Measurements from ENCODE around the gene IL1F10.

The IL1F10 gene, protein sequence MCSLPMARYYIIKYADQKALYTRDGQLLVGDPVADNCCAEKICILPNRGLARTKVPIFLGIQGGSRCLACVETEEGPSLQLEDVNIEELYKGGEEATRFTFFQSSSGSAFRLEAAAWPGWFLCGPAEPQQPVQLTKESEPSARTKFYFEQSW

DNA sequence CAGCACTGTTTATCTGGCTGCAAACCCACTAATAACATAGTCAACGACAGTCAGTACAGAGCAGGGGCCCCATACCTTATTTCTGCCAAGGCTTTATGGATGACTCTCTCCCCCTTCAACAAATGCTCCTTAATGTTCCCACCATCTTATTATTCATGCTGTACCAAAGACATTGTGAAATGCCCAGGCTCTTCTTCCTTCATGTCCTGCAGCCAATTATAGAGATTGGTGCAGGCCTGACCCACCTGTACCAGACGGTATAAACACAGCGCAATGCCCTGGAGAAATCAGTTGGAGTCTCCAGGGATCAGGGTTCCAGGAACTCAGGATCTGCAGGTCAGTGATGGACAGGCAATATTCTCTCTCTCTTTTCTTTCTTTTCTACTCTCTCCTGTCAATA lies at the start of gene IL1F10:
IL1F10 (plus strand) TSS at position 290 of the 400 bp plus-strand sequence. CDS start 4,769 bp downstream, outside the sequence.
- DNase-seq, result no peak

DNA sequence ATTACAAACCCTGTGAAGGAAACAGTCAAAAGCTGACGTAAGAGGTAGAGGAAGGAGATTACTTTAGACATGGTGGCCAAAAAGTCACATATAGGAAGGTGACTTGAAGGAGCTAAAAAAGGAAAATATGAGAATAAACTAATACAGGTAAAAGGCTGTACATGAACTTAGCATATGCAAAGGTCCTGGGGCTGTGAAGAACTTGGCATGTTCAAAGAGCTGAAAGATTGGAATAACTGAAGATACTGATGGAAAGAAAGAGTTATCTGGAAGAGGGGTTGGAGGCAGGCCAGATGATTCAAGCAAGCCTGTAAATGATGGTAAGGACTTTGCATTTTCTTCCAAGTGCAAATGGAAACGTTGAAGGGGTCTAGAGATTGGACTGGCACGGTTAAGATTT lies 49.3 kb upstream of the IL1F10 start:
- DNase-seq, result no peak

DNA sequence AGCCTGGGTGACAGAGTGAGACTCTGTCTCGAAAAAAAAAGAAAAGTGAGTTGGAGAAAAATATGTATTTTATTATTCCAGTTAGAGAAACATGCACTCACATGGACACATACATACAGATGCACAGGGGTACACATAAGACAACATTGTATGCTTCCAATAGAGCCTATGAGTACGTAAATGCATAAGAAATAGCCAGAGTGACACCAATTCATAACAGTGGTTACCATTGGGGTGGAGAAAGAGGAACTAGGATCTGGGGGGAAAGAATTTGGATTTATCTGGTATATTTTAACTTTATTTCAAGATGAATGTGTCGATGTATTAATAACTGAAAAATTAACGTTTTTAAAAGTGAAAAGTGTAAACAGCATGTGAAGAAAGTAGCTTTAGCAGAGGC lies 46.5 kb upstream of the IL1F10 start:
- DNase-seq, result no peak

DNA sequence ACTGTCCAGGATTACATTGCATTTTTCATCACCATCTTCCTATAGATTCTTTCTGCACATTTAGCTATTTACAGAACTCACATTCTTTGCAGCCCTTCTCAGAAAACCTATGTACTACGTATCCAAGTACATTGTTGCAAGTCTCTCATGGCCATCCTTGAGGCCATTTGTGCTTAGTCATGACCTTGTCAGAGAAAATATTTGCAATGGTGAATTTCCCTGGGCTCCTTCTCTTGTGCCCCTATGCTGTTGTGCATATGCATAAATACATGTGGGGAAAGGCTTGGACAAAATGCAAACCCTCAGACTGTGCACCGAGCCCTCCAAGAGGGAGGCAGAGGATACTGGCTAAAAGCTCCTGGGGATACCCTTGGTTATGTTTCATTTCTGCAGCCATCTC lies 43.0 kb upstream of the IL1F10 start:
- no peak for DNase-seq

DNA sequence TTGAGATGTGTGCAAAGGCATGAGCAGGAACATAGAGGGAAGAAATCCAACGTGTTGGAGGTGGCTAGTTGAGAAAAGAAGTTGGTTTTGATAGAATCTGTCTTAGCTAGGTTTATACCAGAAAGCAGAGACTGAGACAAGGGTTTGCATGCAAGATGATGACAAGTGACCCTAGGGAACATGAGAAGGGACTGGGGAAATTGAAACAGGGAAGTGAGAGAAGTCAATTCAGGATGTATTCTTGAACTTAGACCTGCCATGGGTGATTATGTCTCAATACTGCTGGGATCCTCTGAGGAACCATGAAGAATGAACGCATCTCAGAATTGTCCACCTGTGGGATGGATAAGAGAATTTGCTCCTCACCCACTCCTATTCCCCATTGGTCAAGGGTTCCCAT lies 42.0 kb upstream of the IL1F10 start:
- no peak for DNase-seq

DNA sequence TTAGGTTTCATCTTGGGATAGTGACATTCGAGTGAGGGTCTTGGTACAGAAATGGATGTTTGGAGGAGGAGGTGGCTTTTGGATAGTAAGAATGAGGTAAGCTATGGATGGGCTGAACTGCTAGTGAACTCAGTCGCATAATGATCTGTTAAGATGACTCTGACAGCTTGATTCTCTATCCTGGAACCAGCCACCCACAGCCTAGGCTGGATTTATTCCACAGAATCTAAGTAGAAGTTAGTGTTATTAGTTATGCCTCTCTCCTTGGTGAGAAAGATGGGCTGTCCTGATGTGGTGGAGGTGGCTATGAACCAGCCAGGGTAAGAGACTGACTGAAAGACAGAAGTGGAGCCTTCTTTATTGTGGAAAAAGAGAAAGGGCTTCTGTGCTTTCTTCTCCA lies 40.1 kb upstream of the IL1F10 start:
- no peak for DNase-seq

DNA sequence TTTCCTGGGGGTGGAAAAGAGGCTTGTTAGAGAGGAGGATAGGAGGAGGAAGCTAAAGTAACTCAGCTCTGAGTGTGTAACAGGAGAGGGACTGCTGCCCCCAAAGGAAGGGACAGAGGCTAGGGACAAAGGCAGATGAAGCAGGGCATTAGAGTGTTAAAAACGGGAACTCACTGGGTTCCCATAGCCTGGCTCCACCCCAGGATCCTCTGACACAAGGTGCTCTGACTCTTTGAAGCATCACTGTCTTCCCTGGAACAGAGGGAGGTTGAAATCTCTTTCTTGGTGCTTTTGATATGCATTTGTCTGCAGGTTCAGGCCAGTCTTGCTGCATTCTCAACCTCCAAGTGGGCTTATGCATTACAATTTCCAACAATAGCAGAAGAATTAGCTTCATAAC lies 39.7 kb upstream of the IL1F10 start:
- no peak for DNase-seq

DNA sequence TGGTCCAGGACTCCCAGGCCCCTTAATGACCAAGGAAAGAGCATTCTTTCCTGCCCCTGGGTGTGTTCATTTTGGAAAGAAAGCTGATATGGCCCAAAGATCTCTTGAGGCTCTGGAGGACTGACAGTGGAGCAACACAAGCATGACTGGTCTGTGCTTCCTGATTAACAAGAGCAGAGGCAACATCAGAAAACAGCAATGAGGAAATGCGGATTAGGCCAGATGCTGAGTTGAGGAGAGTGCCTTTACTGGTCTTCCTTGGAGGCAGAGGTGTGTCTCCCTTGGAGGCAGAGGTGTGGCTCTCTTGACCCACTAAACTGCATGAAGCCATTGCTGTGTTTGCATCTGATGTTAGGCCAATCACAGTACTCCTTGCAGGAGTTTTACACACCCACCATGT lies 35.0 kb upstream of the IL1F10 start:
- no peak for DNase-seq

DNA sequence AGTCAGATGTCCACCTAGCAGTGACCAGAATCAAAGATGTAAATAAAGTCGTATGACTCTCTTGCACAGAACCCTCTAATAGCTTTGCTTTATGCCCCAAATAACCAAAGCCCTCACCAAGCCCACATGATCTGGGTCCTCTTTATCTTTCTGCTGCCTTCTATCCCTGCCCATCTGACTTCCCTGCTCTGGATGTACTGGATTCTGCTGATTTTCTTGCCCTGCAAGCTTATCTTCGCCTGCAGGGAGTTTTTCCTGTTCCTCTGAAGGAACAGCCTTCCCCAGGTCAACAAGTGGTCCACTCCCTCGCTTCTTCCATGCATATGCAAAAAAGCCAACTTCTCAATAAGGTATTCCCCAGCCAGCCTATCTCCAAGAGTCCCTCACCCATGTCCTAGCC lies 33.8 kb upstream of the IL1F10 start:
- no peak for DNase-seq

DNA sequence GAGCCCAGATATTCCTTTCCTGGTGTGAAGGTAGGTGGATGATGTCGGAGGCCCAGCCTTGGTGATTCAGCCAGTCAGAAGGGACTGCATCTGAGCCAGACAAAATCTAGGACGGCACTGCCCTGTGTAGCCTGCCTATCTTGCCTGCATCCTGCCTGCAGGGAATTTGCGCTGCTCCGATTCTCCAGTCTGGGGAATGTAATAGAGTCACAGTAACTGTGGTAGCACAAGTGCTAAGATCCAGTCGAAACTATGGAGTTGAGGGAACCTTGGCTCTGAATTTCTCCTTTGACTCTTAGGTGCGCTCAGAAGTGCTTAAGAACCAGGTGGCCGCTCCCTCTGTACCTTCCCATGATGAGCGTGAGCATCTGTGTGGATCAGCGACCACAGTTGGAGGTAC lies 31.0 kb upstream of the IL1F10 start:
- DNase-seq, result no peak

DNA sequence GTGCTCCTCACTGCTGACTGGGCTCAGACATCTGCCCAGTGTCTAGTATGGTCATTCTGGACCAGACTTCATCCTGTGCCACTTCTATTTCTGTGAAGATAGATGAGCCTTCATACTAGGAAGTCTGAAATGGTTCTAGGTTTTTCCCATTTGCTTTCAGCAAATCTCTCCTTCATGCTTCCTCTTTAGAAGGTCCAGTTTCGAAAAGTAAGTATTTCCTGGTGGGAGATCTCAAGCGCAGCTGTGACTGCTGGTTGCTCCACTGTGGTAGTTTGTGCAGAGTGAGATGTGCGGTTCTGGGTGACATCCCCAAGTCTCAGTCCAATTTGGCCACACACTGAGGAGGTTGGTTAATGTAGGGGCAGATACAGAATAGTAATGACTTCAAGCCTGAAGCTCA lies 29.5 kb upstream of the IL1F10 start:
- no peak for DNase-seq

DNA sequence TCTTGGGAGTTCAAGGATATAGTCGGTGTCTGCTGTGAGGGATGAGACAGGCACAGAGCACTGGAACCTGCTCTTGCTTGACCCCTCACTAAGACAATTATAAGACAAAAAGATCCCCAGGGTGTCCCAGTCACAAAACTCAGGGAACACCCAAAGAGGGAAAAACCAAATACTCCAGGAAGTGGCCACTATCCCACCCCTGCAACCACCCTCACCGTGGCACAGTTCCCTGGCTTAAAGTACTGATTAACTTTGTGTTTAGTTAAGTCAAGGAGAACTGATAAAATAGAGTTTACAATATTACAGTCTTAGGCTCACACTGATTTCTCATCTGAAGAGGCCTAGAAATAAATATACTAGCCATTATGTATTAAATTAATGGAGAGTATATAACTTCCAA lies 28.6 kb upstream of the IL1F10 start:
- no peak for DNase-seq

DNA sequence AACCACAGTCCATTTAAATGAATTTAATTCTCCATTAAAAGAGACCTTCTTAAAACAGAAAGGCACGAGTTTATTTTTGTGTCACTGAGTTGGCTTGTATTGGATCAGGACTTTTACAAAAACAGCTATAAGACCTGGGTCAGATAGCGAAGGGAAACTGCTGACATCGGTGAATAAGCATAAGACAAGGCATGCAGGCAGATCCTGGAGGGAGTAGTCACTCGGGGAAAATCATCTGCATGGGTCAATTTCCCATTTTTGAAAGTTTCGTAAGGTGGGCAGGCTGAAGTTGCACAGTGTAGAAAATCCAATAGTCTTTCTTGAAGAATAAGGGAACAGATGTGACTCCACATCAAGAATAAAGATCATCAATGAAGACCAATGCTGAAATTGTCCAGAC lies 28.1 kb upstream of the IL1F10 start:
- no peak for DNase-seq

DNA sequence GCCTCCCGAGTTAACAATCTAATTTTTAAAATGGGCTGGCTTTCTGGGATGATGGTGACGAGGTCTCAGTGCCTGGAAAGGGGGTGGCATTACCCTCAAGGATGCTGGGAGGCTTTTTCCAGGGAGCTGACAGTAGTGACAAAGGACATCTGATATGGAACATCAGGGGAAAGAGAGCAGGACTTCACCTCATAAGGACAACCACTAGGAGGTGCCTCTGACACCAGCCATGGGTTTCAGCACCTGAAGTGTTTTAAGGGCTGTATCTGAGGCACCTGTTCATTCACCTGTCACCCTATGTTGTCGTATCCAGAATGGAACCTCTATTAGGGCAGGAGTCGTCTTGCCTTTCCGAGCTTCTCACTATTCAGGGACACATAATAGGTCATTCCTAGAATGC lies 25.9 kb upstream of the IL1F10 start:
- DNase-seq, result no peak

DNA sequence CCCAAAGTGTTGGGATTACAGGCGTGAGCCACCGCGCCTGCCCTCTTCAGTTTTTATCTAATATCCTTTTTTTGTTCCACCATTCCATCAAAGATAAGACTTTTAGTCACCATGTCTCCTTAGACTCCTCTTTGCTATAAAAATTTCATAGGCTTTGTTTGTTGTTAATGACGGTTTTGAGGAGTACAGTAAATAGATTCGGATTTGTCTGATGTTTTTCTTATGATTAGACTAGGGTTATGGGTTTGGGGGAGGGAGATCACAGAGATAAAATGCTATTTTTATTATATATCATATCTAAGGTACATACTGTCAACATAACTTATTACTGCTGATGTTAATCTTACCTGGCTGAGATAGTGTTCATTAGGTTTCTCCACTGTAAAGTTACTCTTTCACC lies 21.3 kb upstream of the IL1F10 start:
- no peak for DNase-seq

DNA sequence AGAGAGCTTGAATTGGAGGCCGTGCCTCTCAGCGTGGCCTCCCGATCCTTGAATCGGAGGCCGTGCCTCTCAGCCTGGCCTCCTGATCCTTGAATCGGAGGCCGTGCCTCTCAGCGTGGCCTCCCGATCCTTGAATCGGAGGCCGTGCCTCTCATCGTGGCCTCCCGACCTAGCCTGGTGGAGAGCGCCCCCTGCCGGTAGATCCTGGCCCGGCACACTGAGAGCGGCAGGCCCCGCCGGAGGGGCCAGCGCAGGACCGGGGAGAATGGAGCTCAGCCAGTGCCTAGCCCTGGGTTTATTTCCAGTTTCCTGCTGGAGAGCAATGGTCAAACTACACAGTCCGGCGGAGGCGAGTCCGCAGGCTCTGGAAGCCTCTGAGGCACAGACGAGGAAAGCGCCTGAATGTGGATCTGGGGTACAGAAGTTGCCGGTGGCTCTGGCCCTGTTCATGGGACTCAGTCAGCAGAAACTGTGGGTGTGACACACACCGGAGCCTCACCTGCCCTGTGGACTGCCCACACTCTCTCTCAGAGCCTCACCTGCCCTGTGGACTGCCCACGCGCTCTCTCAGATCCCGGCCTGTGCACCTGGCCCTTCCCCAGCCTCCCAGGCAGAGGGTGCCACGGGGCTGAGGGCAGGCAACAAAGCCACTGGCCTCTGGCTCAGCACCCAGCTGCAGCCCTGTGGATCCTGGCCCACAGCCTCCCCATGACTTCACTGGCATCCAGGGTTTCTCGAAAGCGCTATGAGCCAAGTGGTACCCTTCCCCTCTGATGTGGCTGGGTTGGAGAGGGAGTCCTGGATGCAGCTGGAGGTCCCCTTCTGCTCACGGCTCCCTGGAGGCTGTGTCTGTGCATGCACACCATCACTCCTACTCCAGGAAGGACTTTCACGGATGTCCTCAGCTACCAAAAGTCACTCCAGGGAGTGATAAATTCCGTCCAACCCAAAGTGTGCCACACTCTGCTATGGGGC lies 16.6 kb upstream of the IL1F10 start:
- DNase-seq, result no peak

DNA sequence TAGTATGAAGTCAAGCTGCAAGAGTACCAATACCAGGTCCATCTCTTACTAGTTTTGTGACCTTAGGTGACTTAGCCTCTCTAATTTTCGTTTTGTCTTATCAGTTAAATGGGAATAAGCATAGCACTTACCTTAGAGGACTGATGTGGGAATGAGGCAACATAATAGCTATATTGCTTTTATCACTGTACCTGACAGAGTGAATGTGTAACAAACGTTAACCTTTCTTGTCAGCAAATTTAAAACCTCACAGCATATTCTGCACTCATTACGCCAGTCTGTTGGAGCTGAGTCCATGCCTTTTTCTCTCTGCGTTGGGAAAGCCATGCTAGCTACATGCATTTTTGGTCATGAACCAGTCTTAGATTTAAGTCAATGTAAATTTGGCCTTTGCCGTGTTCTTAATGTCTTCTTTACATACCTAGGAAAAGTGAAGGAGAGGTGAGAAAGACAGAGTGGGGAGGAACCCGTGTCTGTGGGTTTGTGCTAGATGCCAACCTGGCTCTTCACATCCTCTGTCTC lies 15.3 kb upstream of the IL1F10 start, which contains the start of gene IL36B:
IL36B (minus strand) TSS at position 472 of the 522 bp plus-strand sequence.
- no peak for DNase-seq

DNA sequence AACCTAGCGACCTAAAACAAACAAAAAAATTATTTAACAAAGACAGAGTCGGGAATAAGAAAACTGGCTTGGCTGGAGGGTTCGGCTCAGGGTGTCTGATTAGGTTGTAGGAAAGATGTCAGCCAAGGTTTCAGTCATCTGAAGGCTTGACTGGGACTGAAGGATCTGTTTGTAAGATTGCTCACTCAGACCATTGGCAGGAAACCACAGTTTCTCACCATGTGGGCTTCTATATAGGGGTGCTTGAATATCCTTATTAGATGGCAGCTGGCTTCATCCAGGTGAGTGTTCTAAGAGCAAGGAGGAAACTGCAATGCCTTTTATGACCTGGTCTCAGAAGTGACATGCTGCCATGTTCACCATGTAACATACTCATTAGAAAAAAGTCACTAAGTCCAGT lies 14.1 kb upstream of the IL1F10 start:
- no peak for DNase-seq

DNA sequence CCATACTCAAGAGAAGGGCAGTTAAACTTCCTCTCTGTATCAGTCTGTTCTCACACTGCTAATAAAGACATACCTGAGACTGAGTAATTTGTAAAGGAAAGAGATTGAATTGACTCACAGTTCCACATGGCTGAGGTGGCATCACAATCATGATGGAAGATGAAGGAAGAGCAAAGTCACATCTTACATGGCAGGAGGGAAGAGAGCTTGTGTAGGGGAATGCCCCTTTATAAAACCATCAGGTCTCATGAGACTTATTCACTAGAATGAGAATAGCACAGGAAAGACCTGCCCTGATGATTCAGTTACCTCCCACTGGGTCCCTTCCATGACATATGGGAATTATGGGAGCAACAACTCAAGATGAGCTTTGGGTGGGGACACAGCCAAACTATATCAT lies 13.7 kb upstream of the IL1F10 start:
- DNase-seq, result no peak

DNA sequence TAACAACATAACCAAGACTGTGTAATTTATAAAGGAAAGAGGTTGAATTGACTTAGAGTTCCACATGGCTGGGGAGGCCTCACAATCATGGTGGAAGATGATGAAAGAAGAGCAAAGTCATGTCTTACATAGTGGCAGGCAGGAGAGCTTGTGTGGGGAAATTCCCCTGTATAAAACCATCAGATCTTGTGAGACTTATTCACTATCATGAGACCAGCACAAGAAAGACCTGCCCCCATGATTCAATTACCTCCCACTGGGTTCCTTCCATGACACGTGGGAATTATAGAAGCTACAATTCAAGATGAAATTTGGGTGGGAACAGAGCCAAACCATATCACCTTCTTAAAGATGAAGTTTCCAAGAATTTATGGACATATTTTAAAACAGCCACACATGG lies 11.2 kb upstream of the IL1F10 start:
- DNase-seq, result no peak

DNA sequence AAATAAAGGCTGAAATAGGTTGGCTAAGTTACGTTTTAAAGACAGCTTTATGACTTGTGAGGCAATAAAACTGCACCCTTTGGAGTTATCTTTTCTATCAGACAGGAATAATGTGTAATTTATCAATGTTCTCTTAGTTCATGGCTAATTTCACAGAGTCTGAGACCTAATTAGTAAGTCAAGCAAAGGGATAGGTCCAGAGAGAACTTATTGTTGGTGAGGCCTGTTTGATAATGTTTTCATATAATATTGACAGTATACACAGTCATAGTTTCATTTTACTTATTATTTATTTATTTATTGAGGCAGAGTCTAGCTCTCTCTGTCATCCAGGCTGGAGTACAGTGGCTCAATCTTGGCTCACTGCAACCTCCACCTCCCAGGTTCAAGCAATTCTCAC lies 10.7 kb upstream of the IL1F10 start:
- no peak for DNase-seq

DNA sequence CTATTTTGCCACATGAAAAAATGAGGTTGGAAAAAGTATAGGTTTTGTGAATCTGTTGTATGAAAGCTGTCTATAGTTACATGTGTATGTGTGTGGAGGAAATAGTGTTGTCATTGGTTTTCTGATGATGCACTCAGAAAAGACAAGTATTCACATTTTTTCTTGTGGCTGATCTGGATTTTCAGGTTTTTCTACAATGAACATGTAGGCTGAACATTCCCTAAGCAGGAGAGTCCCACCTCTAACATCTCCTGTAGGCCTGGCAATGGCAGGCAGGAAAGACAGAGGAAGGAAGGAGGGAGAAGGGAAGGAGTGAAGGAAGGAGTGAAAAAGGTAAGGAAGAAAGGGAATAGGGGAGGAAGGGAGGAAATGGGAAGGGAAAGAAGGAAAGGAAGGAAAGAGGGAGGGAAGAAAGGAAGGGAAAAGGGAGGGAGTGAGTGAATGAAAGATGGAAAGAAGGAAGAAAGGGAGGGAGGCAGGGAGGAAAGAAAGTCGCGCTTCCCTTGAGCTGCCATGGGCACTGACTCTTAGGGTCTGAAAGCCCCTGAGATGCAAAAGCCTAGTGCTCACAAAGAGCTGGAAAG lies 9.3 kb upstream of the IL1F10 start:
- DNase-seq, result no peak

DNA sequence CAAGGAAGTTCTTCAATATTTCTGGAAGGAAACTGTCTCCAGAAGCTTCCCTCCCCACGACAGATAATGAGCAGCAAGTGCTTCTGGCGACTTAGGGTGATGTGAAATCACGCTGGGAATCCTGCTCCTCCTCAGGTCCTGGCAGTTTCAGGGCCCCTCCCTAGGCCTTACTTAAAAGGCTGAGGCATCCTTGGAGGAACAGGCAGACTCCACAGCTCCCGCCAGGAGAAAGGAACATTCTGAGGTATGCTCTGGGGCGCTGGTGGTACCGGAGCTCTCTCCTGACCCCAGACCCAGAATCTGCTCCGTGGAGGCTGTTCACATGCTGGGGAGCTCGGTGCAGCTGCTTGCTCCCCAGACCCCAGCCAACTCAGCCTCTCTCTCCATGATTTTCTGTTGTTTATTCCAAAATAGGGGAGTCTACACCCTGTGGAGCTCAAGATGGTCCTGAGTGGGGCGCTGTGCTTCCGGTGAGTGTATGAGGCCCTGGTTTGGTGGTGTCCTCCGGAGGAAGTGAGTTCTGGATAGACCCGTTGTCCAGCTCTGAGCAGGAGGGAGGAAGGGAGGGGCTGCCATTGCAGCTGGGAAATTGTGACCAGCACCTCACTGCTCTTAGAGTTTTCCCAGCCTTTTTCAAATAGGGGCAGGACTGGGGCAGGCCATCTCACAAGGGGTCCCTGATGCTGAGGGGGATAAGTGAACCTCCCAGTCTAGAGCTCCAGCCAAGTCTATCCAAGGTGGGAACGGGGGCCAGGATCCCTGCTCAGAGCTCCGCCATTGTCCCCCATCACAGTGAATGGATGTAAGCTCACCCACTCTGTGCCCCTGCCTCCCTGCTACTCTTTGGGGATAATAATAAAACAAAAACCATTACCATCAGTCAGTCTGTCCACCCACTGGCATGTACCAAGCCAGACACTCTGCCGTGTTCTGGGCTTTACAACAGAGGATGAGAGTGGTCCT lies 8.5 kb upstream of the IL1F10 start, which contains the start of gene IL36RN:
IL36RN (plus strand) TSS at position 201 of the 963 bp plus-strand sequence; CDS start at position 442, 241 bp downstream.
- no peak for DNase-seq

All from NCI-H774 (cell line).